ENCODE data around the gene XPO1. TPM values are rescaled to one million over a fixed set of nuclear protein-coding genes. Genes with fewer than 3 reads are reported as not detected.
A peak's percentile ranks its signal among the peaks of the same experiment; 100 is the strongest.

XPO1 gene
- total RNA-seq, 1 experiment from 2014 or later, result 272 TPM

- H3K27me3 Mint-ChIP-seq (ENCODE audit: low read depth), result no peaks in the 10 kb centered on the region
- no peak overlapping the region for H3K27ac Mint-ChIP-seq
- H3K36me3 Mint-ChIP-seq, result peaks cover 3% of the 10 kb centered on the region; the same call in 1 of the 2 replicates
- ATAC-seq (no peak), DNase-seq (ENCODE audit: low spot score) (no peak)
- H3K4me3 Mint-ChIP-seq, result no peak overlapping the region
- ChIA-PET POLR2A (no interaction called here), CTCF (interaction anchor here (2.8 kb wide), 1 partner anchor 35 kb away, joined by 8 read pairs; no protein-coding TSS in a partner anchor)
- no peaks in the 10 kb centered on the region for H3K9me3 Mint-ChIP-seq
- H3K4me1 Mint-ChIP-seq, result peaks cover 26% of the 10 kb centered on the region
- TF ChIP-seq NR2C2 (CRISPR knock-in tag; IDR thresholded peaks at IDR 0.05), result no peak
Measured at GRCh38 chr2:61461404-61461803, 76.8 kb downstream of the XPO1 start.

- POLR2A ChIA-PET, result interaction anchor here (0.7 kb wide), 1 partner anchor 1128 kb away, joined by 3 read pairs; no protein-coding TSS in a partner anchor
- H3K4me1 Mint-ChIP-seq, result peaks cover 21% of the 10 kb centered on the region
- no peaks in the 10 kb centered on the region for H3K27me3 Mint-ChIP-seq (ENCODE audit: low read depth)
- CTCF ChIA-PET, result interaction anchor here (2.8 kb wide), 1 partner anchor 34 kb away, joined by 8 read pairs; no protein-coding TSS in a partner anchor
- TF ChIP-seq HMGXB4 (CRISPR knock-in tag; IDR thresholded peaks at IDR 0.05) (no peak), GABPB1 (CRISPR knock-in tag; IDR thresholded peaks at IDR 0.05) (peak; percentile 93), NFATC4 (CRISPR knock-in tag; IDR thresholded peaks at IDR 0.05) (no peak), ZNF532 (CRISPR knock-in tag; IDR thresholded peaks at IDR 0.05; ENCODE audit: borderline replicate concordance) (no peak)
- ATAC-seq (no peak), DNase-seq (ENCODE audit: low spot score) (no peak)
- peak overlapping the region; percentile 65; the same call in 1 of the 2 replicates for H3K27ac Mint-ChIP-seq
- H3K9me3 Mint-ChIP-seq, result no peaks in the 10 kb centered on the region
- H3K36me3 Mint-ChIP-seq, result peaks cover 3% of the 10 kb centered on the region; the same call in 1 of the 2 replicates
- no peak overlapping the region for H3K4me3 Mint-ChIP-seq
Measured at GRCh38 chr2:61460163-61460562, 78.0 kb downstream of the XPO1 start.

- Mint-ChIP-seq H3K27me3 (ENCODE audit: low read depth) (no peaks in the 10 kb centered on the region), H3K36me3 (peaks cover 6% of the 10 kb centered on the region; the same call in 1 of the 2 replicates), H3K27ac (peak overlapping the region; percentile 53; the same call in 1 of the 2 replicates), H3K4me3 (no peak overlapping the region), H3K9me3 (no peaks in the 10 kb centered on the region), H3K4me1 (peaks cover 9% of the 10 kb centered on the region)
- TF ChIP-seq ZNF121 (CRISPR knock-in tag; IDR thresholded peaks at IDR 0.05), result peak; percentile 41; the same call in 1 of the 2 replicates
- TF ChIP-seq JAZF1 (CRISPR knock-in tag; IDR thresholded peaks at IDR 0.05), result no peak
- TF ChIP-seq USF1 (CRISPR knock-in tag; IDR thresholded peaks at IDR 0.05), result no peak
- no peak for TF ChIP-seq E2F5 (CRISPR knock-in tag; IDR thresholded peaks at IDR 0.05)
- no peak for TF ChIP-seq NFE2L1 (CRISPR knock-in tag; IDR thresholded peaks at IDR 0.05)
- no peak for TF ChIP-seq ERG (CRISPR knock-in tag; IDR thresholded peaks at IDR 0.05)
- no peak for TF ChIP-seq FOXJ3 (CRISPR knock-in tag; IDR thresholded peaks at IDR 0.05; ENCODE audit: borderline replicate concordance)
- no peak for TF ChIP-seq CREB1 (CRISPR knock-in tag; IDR thresholded peaks at IDR 0.05)
- TF ChIP-seq ZNF281 (CRISPR knock-in tag; IDR thresholded peaks at IDR 0.05), result no peak
- ChIA-PET POLR2A (no interaction called here), CTCF (no interaction called here)
- no peak for DNase-seq (ENCODE audit: low spot score)
- ATAC-seq, result no peak
Measured at GRCh38 chr2:61456746-61457420, 81.3 kb downstream of the XPO1 start.
